IPS DF 19.7 (cell line): ENCODE measurements around the gene DMD.

Experiments
- DNase-seq: peaks from one replicate; pipeline ENCODE4 v3.0.0-alpha.2; 2013; ENCODE audit warnings: low read depth, low spot score

DMD gene

GRCh38 chrX:31126205-31126604, 2085.1 kb downstream of the DMD start:
- DNase-seq = no peak

DNA sequence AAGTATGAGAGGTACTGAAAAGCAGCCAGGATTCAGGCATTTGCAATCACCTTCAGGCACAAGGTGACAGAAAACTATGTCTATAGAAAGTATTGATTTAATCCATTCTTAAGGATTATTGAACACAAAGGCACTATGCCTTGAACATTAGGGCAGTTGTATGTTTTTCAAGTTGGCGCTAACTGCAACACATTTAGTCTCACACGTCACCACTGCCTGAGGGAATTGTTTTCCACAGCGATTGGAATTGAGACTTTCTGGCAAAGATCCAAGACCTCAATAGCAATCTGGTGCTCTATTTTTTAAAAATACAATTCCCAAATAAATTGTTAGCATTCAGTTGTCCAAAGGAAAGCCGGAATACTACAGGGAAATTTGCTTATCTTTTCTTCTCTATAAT, 2086.8 kb downstream of the DMD start:
- no peak for DNase-seq

- no peak for DNase-seq
Observed at GRCh38 chrX:31123335-31123734, 2088.0 kb downstream of the DMD start.

GRCh38 chrX:31117266-31117665, 2094.1 kb downstream of the DMD start:
- DNase-seq = no peak

DNA sequence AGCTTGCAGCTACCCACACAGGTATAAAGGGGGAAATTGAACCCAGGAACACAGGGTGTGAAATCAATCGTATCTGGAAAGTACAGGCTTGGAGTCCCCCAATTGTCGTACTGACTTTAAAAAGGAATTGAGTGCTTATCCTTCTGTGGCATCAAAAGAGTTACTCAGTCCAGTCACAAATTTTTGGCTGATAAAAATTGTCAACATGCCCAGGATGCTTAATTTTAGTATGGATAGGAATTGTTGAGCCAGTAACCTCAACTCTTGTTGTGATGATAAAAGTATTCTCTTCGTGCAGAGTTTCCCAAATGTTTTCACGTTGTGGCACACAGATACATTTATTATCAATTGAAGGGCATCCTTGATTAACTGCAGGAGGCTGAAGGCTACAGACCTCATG, 2096.0 kb downstream of the DMD start:
- DNase-seq = no peak

- DNase-seq = no peak
Observed at GRCh38 chrX:31114858-31115257, 2096.5 kb downstream of the DMD start.

GRCh38 chrX:31112226-31112999, 2098.9 kb downstream of the DMD start:
- no peak for DNase-seq

- no peak for DNase-seq
Observed at GRCh38 chrX:31110657-31111056, 2100.7 kb downstream of the DMD start.

DNA sequence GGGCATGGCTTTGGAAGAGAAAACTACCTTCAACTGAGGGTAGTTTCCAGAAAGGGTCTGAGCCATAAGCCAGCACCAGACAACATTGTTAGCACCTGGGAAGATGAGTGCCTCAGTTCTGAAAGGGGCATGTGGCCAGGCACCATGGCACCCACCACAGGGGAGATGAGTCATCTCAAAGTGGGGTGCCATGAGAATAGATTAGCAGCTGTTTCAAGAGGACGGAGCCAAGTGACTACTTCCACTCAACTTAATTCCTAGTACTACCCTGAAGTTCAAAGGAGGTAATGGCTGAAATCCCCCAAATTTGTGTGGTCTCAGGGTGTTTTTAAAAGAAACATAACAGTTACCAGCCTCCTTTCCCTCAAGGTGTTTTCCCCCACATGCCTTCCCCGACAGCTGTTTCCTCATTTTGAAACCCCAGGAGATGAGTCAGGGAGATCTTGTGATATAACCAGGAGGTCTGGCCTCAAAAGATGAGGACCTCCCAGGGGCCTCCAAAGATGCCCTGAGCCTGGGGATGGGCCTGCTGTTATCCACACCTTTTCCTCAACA, 2111.7 kb downstream of the DMD start:
- DNase-seq = no peak

- no peak for DNase-seq
Observed at GRCh38 chrX:31098079-31098478, 2113.3 kb downstream of the DMD start.

- no peak for DNase-seq
Observed at GRCh38 chrX:31093639-31093975, 2117.7 kb downstream of the DMD start.

GRCh38 chrX:31092970-31093638, 2118.2 kb downstream of the DMD start:
- DNase-seq = no peak

DNA sequence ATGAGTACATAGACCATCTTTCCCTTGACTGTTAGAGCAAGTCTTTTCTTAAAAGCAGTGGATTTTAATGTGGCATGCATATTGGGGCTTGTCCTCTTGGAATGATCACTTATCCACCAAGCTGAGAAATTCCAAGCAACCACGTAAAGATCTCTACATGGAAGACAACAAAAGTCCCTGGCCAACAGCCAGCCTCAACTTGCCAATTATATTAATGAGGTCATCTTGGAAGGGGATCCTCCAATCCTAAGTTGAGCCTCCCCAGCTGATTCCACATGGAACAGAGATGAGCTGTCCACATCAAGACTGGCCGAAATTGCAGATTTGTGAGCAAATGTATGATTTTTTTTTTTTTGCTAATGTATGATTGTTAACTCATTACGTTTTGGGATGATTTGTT, 2118.9 kb downstream of the DMD start:
- no peak for DNase-seq

- DNase-seq = no peak
Observed at GRCh38 chrX:31091819-31092218, 2119.5 kb downstream of the DMD start.

GRCh38 chrX:31074522-31074921, 2136.8 kb downstream of the DMD start:
- DNase-seq = no peak

- no peak for DNase-seq
Observed at GRCh38 chrX:31071725-31072124, 2139.6 kb downstream of the DMD start, which contains the start of gene FTHL17. FTHL17 (minus strand) TSS chrX:31072041; CDS start chrX:31071953, 88 bp downstream.

DNA sequence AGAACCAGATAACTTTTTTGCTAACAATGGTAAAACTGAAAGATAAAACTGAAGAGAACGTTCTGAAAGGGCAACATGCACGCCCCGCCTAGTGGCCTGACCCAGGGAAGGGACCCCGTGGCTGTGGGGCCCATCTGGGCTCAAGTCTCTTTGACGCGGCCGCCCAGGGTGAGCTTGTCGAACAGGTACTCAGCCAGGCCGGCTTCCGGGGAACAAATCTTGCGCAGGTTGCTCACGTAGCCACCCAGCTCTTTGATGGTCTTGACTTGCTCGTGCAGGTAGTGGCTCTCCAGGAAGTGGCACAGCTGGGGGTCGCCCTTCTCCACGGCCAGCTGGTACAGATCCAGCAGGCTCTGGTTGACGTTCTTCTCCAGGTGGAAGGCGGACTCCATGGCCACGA, 2140.1 kb downstream of the DMD start:
- no peak for DNase-seq

GRCh38 chrX:31070057-31070468, 2141.3 kb downstream of the DMD start:
- no peak for DNase-seq
